ENCODE results near the gene PARP1.

The PARP1 gene

GRCh38 chr1:226408285-226409184 lies 642 bp upstream of the PARP1 start:
- DNase-seq, result no peak
- H3K4me1 Mint-ChIP-seq (ENCODE audit: low read depth in 2 of 2), result peaks cover 39 to 47% of the 10 kb centered on the region in 2 donors
- no peaks in the 10 kb centered on the region for H3K9me3 Mint-ChIP-seq
- H3K27me3 Mint-ChIP-seq, result no peaks in the 10 kb centered on the region
- H3K4me3 Mint-ChIP-seq, result peak overlapping the region; percentile 90 to 95
- peak overlapping the region; percentile 92 to 93 for H3K27ac Mint-ChIP-seq
- H3K36me3 Mint-ChIP-seq (ENCODE audit: insufficient read depth), result peaks cover 23% of the 10 kb centered on the region
- ATAC-seq (replicated peaks), result no peak

GRCh38 chr1:226407199-226407496 lies 745 bp downstream of the PARP1 start:
- peaks cover 31% of the 10 kb centered on the region for H3K36me3 Mint-ChIP-seq (ENCODE audit: insufficient read depth)
- peaks cover 47 to 56% of the 10 kb centered on the region in 2 donors for H3K4me1 Mint-ChIP-seq (ENCODE audit: low read depth in 2 of 2)
- peak overlapping the region; percentile 92 to 93 for H3K27ac Mint-ChIP-seq
- no peaks in the 10 kb centered on the region for H3K27me3 Mint-ChIP-seq
- H3K4me3 Mint-ChIP-seq, result peak overlapping the region; percentile 90 to 95
- no peaks in the 10 kb centered on the region for H3K9me3 Mint-ChIP-seq
- ATAC-seq (replicated peaks) (peak; percentile 40), DNase-seq (no peak)

- no peak for ATAC-seq (replicated peaks)
- no peaks in the 10 kb centered on the region for H3K27me3 Mint-ChIP-seq
- peak overlapping the region; percentile 92 to 93 for H3K27ac Mint-ChIP-seq
- DNase-seq, result no peak
- peaks cover 50 to 56% of the 10 kb centered on the region in 2 donors for H3K4me1 Mint-ChIP-seq (ENCODE audit: low read depth in 2 of 2)
- H3K36me3 Mint-ChIP-seq (ENCODE audit: insufficient read depth), result peaks cover 38% of the 10 kb centered on the region
- no peaks in the 10 kb centered on the region for H3K9me3 Mint-ChIP-seq
- peak overlapping the region; percentile 90 to 95 for H3K4me3 Mint-ChIP-seq
These were observed 1.5 kb downstream of the PARP1 start for GRCh38 chr1:226406401-226406881.

- Mint-ChIP-seq H3K4me1 (ENCODE audit: low read depth in 2 of 2) (peaks cover 51 to 62% of the 10 kb centered on the region in 2 donors), H3K9me3 (no peaks in the 10 kb centered on the region), H3K4me3 (peak overlapping the region; percentile 90 to 95), H3K27ac (peak overlapping the region; percentile 92 to 93), H3K27me3 (no peaks in the 10 kb centered on the region), H3K36me3 (ENCODE audit: insufficient read depth) (peaks cover 41% of the 10 kb centered on the region)
- no peak for ATAC-seq (replicated peaks)
- no peak for DNase-seq
These were observed 2.4 kb downstream of the PARP1 start for GRCh38 chr1:226405411-226405988.

- DNase-seq, result no peak
- no peak for ATAC-seq (replicated peaks)
- Mint-ChIP-seq H3K36me3 (ENCODE audit: insufficient read depth) (peaks cover 48% of the 10 kb centered on the region), H3K4me3 (peak overlapping the region; percentile 90 to 95), H3K27ac (peak overlapping the region; percentile 92 to 93), H3K4me1 (ENCODE audit: low read depth in 2 of 2) (peaks cover 53 to 67% of the 10 kb centered on the region in 2 donors), H3K9me3 (no peaks in the 10 kb centered on the region), H3K27me3 (no peaks in the 10 kb centered on the region)
These were observed 3.0 kb downstream of the PARP1 start for GRCh38 chr1:226404904-226405222.

GRCh38 chr1:226404063-226404903 lies 3.6 kb downstream of the PARP1 start:
- Mint-ChIP-seq H3K9me3 (no peaks in the 10 kb centered on the region), H3K27ac (peak overlapping the region; percentile 92 to 93), H3K4me1 (ENCODE audit: low read depth in 2 of 2) (peaks cover 53 to 70% of the 10 kb centered on the region in 2 donors), H3K36me3 (ENCODE audit: insufficient read depth) (peaks cover 53% of the 10 kb centered on the region), H3K27me3 (no peaks in the 10 kb centered on the region), H3K4me3 (peak overlapping the region; percentile 90 to 95)
- DNase-seq, result no peak
- ATAC-seq (replicated peaks), result no peak

GRCh38 chr1:226403201-226404034 lies 4.5 kb downstream of the PARP1 start:
- peak overlapping the region; percentile 36 to 95 for H3K4me3 Mint-ChIP-seq
- no peaks in the 10 kb centered on the region for H3K27me3 Mint-ChIP-seq
- no peak for ATAC-seq (replicated peaks)
- H3K27ac Mint-ChIP-seq, result peak overlapping the region in 1 of 2 donors; percentile 93
- H3K4me1 Mint-ChIP-seq (ENCODE audit: low read depth in 2 of 2), result peaks cover 51 to 65% of the 10 kb centered on the region in 2 donors
- H3K9me3 Mint-ChIP-seq, result no peaks in the 10 kb centered on the region
- H3K36me3 Mint-ChIP-seq (ENCODE audit: insufficient read depth), result peaks cover 55% of the 10 kb centered on the region
- no peak for DNase-seq

GRCh38 chr1:226402739-226403165 lies 5.1 kb downstream of the PARP1 start:
- H3K4me3 Mint-ChIP-seq, result no peak overlapping the region
- peak overlapping the region in 1 of 2 donors; percentile 75 for H3K27ac Mint-ChIP-seq
- DNase-seq (no peak), ATAC-seq (replicated peaks) (no peak)
- H3K9me3 Mint-ChIP-seq, result no peaks in the 10 kb centered on the region
- H3K36me3 Mint-ChIP-seq (ENCODE audit: insufficient read depth), result peaks cover 55% of the 10 kb centered on the region
- H3K27me3 Mint-ChIP-seq, result no peaks in the 10 kb centered on the region
- peaks cover 52 to 64% of the 10 kb centered on the region in 2 donors for H3K4me1 Mint-ChIP-seq (ENCODE audit: low read depth in 2 of 2)

GRCh38 chr1:226401355-226402303 lies 6.3 kb downstream of the PARP1 start:
- no peak for ATAC-seq (replicated peaks)
- H3K4me3 Mint-ChIP-seq, result peak overlapping the region in 1 of 2 donors; percentile 28

GRCh38 chr1:226400519-226401354 lies 7.2 kb downstream of the PARP1 start:
- Mint-ChIP-seq H3K27ac (peak overlapping the region; percentile 66 to 79), H3K27me3 (no peaks in the 10 kb centered on the region), H3K36me3 (ENCODE audit: insufficient read depth) (peaks cover 64% of the 10 kb centered on the region), H3K9me3 (no peaks in the 10 kb centered on the region), H3K4me3 (no peak overlapping the region), H3K4me1 (ENCODE audit: low read depth in 2 of 2) (peaks cover 44 to 50% of the 10 kb centered on the region in 2 donors)
- no peak for ATAC-seq (replicated peaks)
- no peak for DNase-seq

More at GRCh38 chr1:226401355-226402303, 6.3 kb downstream of the PARP1 start:
- peak overlapping the region in 1 of 2 donors; percentile 66 for H3K27ac Mint-ChIP-seq
- DNase-seq, result no peak
- H3K9me3 Mint-ChIP-seq, result no peaks in the 10 kb centered on the region
- H3K36me3 Mint-ChIP-seq (ENCODE audit: insufficient read depth), result peaks cover 55% of the 10 kb centered on the region
- H3K27me3 Mint-ChIP-seq, result no peaks in the 10 kb centered on the region
- peaks cover 49 to 59% of the 10 kb centered on the region in 2 donors for H3K4me1 Mint-ChIP-seq (ENCODE audit: low read depth in 2 of 2)

- Mint-ChIP-seq H3K27ac (peak overlapping the region; percentile 25 to 49), H3K9me3 (no peaks in the 10 kb centered on the region), H3K4me3 (no peak overlapping the region), H3K4me1 (ENCODE audit: low read depth in 2 of 2) (peaks cover 30 to 42% of the 10 kb centered on the region in 2 donors), H3K36me3 (ENCODE audit: insufficient read depth) (peaks cover 69% of the 10 kb centered on the region), H3K27me3 (no peaks in the 10 kb centered on the region)
- DNase-seq, result no peak
- ATAC-seq (replicated peaks), result no peak
These were observed 9.8 kb downstream of the PARP1 start for GRCh38 chr1:226397955-226398636.

All from effector memory CD8-positive, alpha-beta T cell (primary cell).